Adrenal gland (tissue), 5 donors: ENCODE data around the gene ALG14.

Experiments used
- POLR2A ChIP-seq, 2 donors: fragments of 450-650 bp; IDR thresholded peaks; one replicate each; pipeline ENCODE4 v1.6.1; 2017; ENCODE audit warnings: antibody characterized with exemption in 2 of 2, mild to moderate bottlenecking in 2 of 2, moderate library complexity in 1 of 2
- TF ChIP-seq, protein P1 (sequence below), 6 experiments: fragments of 450-650 bp in 4 of 6; fragments of 200-600 bp in 2 of 6; sonication (generic) in 1 of 6; IDR thresholded peaks; 1 replicate in 5 of 6; 2 replicates in 1 of 6; pipeline versions ENCODE4 v1.5.1 to v1.8.0; 2016 to 2021; ENCODE audit warnings: antibody characterized with exemption in 6 of 6, mild to moderate bottlenecking in 2 of 6, moderate library complexity in 1 of 6
- donor health status: DM: no; HTN: no; CAD: no.

DNA sequence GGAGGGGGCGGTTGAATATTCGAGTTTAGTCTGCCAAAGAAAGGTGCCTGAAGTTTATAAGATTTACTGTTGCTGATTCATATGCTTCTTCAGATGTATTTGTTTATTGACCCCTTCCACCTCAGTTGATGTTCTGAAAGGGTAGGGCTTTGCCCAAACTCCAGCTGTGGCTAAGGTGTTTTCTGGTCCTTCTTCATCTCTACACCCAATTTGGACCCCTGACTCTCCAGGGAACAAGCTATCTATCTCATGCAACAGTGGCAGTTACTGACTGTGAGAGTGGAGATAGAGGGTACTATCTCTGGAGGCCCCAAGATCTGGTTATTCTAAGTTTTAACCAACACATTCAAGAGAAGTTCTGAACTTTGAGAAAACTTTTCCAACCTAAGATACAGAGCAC lies 12.6 kb upstream of the ALG14 start:
- no peak for TF ChIP-seq POLR2A (IDR thresholded peaks at IDR 0.05)
- TF ChIP-seq, protein P1, sequence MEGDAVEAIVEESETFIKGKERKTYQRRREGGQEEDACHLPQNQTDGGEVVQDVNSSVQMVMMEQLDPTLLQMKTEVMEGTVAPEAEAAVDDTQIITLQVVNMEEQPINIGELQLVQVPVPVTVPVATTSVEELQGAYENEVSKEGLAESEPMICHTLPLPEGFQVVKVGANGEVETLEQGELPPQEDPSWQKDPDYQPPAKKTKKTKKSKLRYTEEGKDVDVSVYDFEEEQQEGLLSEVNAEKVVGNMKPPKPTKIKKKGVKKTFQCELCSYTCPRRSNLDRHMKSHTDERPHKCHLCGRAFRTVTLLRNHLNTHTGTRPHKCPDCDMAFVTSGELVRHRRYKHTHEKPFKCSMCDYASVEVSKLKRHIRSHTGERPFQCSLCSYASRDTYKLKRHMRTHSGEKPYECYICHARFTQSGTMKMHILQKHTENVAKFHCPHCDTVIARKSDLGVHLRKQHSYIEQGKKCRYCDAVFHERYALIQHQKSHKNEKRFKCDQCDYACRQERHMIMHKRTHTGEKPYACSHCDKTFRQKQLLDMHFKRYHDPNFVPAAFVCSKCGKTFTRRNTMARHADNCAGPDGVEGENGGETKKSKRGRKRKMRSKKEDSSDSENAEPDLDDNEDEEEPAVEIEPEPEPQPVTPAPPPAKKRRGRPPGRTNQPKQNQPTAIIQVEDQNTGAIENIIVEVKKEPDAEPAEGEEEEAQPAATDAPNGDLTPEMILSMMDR (IDR thresholded peaks at IDR 0.05) = no peak
